Endothelial cell (in vitro differentiated cells): Measurements from ENCODE around the gene ZNF496. TPM values are rescaled to one million over a fixed set of nuclear protein-coding genes. Genes with fewer than 3 reads are reported as not detected.

Experiments used
- DNase-seq: peaks from one replicate; pipeline ENCODE4 v3.0.0; 2021; ENCODE audit warnings: low spot score
- H3K27ac Mint-ChIP-seq: one replicate; pipeline ENCODE4 v1.8.0; 2021; ENCODE audit warnings: mixed read lengths, inconsistent platforms; ENCODE audit not compliant: unreplicated experiment
- H3K27me3 Mint-ChIP-seq: one replicate; pipeline ENCODE4 v1.8.0; 2021; ENCODE audit warnings: mild to moderate bottlenecking, moderate library complexity, mixed read lengths, inconsistent platforms; ENCODE audit not compliant: unreplicated experiment
- H3K36me3 Mint-ChIP-seq: one replicate; pipeline ENCODE4 v1.8.0; 2021; ENCODE audit warnings: mild to moderate bottlenecking, low read depth, mixed read lengths, inconsistent platforms; ENCODE audit not compliant: unreplicated experiment
- H3K4me1 Mint-ChIP-seq: one replicate; pipeline ENCODE4 v1.8.0; 2021; ENCODE audit warnings: mild to moderate bottlenecking, mixed read lengths, inconsistent platforms; ENCODE audit not compliant: unreplicated experiment
- H3K4me3 Mint-ChIP-seq: one replicate; pipeline ENCODE4 v1.8.0; 2021; ENCODE audit warnings: mild to moderate bottlenecking, mixed read lengths, inconsistent platforms; ENCODE audit not compliant: unreplicated experiment
- H3K9me3 Mint-ChIP-seq: one replicate; pipeline ENCODE4 v1.8.0; 2021; ENCODE audit warnings: mixed read lengths, inconsistent platforms; ENCODE audit not compliant: unreplicated experiment
- total RNA-seq: library from RNA; stranded (reverse); fragmentation: NEBNext Ultra II Directional; extraction: Animal tissue kit (Norgen Biotek cat#: 25700); gene quantifications from one replicate; pipeline ENCODE4 v1.2.1, GENCODE V29; 2021; ENCODE audit not compliant: unreplicated experiment
- TF ChIP-seq, protein P1 (sequence below): fragments of 200-600 bp; sonication (generic); IDR thresholded peaks from one replicate; pipeline ENCODE4 v1.5.0; 2021; ENCODE audit warnings: antibody characterized with exemption; ENCODE audit not compliant: unreplicated experiment

ZNF496 gene
- total RNA-seq, 1 donor from 2014 or later = 76.5 TPM

DNA sequence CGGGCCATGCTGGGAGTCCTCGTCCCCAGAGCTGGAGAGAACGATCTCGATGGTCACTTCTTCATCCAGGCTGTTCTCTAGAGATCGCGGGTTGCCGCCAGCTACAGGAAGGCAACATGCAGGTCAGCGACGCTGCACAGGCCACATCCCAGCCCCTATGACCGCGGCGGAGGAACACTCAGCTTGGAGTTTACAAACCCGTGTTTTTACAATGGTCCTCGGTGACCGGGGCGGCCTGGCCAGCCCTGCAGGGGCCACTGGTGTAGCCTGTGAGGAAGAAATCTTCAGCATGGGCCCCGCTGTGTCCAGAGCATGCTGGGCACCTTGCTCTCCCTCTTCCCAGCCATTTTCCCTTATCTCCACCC, 30.5 kb downstream of the ZNF496 start:
- Mint-ChIP-seq H3K27me3 (peaks cover 9% of the 10 kb centered on the region), H3K4me3 (no peak overlapping the region), H3K36me3 (peaks cover 62% of the 10 kb centered on the region), H3K4me1 (peaks cover 5% of the 10 kb centered on the region), H3K27ac (no peak overlapping the region), H3K9me3 (no peaks in the 10 kb centered on the region)
- TF ChIP-seq, protein P1, sequence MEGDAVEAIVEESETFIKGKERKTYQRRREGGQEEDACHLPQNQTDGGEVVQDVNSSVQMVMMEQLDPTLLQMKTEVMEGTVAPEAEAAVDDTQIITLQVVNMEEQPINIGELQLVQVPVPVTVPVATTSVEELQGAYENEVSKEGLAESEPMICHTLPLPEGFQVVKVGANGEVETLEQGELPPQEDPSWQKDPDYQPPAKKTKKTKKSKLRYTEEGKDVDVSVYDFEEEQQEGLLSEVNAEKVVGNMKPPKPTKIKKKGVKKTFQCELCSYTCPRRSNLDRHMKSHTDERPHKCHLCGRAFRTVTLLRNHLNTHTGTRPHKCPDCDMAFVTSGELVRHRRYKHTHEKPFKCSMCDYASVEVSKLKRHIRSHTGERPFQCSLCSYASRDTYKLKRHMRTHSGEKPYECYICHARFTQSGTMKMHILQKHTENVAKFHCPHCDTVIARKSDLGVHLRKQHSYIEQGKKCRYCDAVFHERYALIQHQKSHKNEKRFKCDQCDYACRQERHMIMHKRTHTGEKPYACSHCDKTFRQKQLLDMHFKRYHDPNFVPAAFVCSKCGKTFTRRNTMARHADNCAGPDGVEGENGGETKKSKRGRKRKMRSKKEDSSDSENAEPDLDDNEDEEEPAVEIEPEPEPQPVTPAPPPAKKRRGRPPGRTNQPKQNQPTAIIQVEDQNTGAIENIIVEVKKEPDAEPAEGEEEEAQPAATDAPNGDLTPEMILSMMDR = no peak
- DNase-seq = no peak

GRCh38 chr1:247300491-247301175, 31.0 kb downstream of the ZNF496 start:
- Mint-ChIP-seq H3K36me3 (peaks cover 59% of the 10 kb centered on the region), H3K9me3 (no peaks in the 10 kb centered on the region), H3K27ac (no peak overlapping the region), H3K4me1 (peaks cover 3% of the 10 kb centered on the region), H3K27me3 (peaks cover 9% of the 10 kb centered on the region), H3K4me3 (no peak overlapping the region)
- TF ChIP-seq, protein P1 = no peak
- no peak for DNase-seq

- H3K27ac Mint-ChIP-seq = no peak overlapping the region
These were observed 31.8 kb downstream of the ZNF496 start for GRCh38 chr1:247299723-247300381.

DNA sequence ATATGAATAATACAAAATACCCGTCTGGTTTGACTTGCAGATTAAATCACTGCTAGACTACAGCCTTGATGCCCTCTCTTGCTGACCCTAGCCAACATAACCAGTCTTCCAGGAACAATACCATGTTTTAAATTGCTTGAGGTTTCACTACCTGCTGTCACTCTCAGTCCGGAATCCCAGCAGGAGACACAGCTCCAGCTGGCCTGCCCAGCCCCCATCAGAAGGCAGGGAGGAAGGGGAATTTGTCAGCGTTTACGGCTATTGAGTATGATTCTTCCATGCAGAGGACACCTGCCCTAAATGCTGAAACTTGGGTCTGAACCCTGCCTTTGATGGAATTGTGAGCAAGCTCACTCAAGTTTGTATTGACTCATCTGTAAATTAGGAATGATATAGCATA, 33.0 kb downstream of the ZNF496 start:
- DNase-seq = no peak
- H3K27me3 Mint-ChIP-seq = peaks cover 13% of the 10 kb centered on the region
- H3K36me3 Mint-ChIP-seq = peaks cover 42% of the 10 kb centered on the region
- no peak overlapping the region for H3K27ac Mint-ChIP-seq
- TF ChIP-seq, protein P1 = no peak
- peaks cover 5% of the 10 kb centered on the region for H3K4me1 Mint-ChIP-seq
- H3K4me3 Mint-ChIP-seq = peak overlapping the region; percentile 11
- no peaks in the 10 kb centered on the region for H3K9me3 Mint-ChIP-seq

More at GRCh38 chr1:247299723-247300381, 31.8 kb downstream of the ZNF496 start:
- DNase-seq = no peak
- peaks cover 53% of the 10 kb centered on the region for H3K36me3 Mint-ChIP-seq
- peaks cover 5% of the 10 kb centered on the region for H3K4me1 Mint-ChIP-seq
- peaks cover 9% of the 10 kb centered on the region for H3K27me3 Mint-ChIP-seq
- no peaks in the 10 kb centered on the region for H3K9me3 Mint-ChIP-seq
- peak overlapping the region; percentile 11 for H3K4me3 Mint-ChIP-seq
- TF ChIP-seq, protein P1 = no peak

- no peak overlapping the region for H3K4me3 Mint-ChIP-seq
- DNase-seq = no peak
- H3K27me3 Mint-ChIP-seq = peaks cover 13% of the 10 kb centered on the region
- H3K27ac Mint-ChIP-seq = peak overlapping the region; percentile 57
- H3K9me3 Mint-ChIP-seq = no peaks in the 10 kb centered on the region
- peaks cover 36% of the 10 kb centered on the region for H3K36me3 Mint-ChIP-seq
- TF ChIP-seq, protein P1 = no peak
- peaks cover 5% of the 10 kb centered on the region for H3K4me1 Mint-ChIP-seq
These were observed 33.6 kb downstream of the ZNF496 start for GRCh38 chr1:247298124-247298481.
